Midbrain (tissue), 1 donor: Measurements from ENCODE around the gene PPP3CB.

ENCODE experiments used
- DNase-seq: peaks from one replicate; lab custom pipeline; 2025; lab: John Stamatoyannopoulos, UW

Gene PPP3CB

DNA sequence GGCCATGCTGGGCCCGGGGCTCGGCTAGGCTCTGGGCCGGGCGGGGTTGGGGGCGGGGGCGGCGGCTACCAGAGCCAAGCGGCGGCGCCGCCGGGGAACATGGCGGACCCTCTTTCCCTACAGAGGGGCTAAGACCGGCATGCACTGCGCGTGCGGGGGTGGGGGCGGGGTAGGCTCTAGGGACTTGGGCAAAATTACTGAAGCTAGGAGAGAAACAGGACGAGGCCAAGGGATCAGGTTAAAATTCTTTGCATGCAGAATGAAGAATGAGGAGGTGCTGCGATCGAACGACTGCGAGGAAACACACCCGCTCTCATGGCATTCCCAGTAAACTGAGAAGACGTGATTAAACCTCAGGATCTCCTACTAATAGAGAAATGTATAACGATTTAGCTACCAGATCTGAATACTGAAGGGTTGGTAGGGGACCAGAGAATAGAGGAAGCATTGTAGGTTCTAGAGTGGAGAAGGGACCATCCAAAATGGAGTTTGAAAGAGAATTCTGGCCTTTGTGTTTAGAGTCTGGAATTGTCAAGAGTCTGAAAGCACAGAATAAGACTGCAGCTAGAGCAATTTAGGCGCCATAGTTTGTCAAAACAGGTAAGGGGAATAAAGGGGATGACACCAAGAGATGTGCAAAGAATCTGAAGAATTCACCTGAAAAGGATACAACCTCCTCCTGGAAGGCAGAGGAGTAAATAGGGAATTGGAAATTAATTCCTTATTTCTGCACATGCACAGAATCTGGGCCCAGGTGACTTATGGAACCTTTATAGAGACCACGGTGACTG lies at the start of gene PPP3CB:
Gene PPP3CB, minus strand, starts transcription at position 141 of the 791 bp plus-strand sequence. Its CDS starts 135 bp downstream, at position 6.
- peak; percentile 92 for DNase-seq

DNA sequence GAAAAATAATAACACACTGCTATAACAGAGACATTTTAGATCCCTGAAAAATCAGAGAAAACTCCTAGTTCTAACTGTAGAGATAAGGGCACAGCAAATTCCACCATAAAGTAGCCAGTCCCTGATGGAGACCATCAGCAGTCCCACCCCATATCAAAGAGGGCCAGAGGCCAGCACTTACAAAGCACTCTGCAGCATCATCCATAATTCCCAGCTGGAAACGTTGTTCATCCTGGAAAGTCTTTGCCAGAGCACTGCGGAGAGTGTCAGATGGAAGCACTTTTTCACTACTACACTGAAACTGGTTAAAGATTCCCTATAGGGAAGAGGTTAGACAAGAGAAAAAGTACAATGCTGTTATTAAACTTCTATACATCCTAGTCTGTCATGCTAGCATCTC lies 49.5 kb upstream of the PPP3CB start:
- no peak for DNase-seq

GRCh38 chr10:73537709-73538108 lies 41.9 kb upstream of the PPP3CB start:
- no peak for DNase-seq

DNA sequence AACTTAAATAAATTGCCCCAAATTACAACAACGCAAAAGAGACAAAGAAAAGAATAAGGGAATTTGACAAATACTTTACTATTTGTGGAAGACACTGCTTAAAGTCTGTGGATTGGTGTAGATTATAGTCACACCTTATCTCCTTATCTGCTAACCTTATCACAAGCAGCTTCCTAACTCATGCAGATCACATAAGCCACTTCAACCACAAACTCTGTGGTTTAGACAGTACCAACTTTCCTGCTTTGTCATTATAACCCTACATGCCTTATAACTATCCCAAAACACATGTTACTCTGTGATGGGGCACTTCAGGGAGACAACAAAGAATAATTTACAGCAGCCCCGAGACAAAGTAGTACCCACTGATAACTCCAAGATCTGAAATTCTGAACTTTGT lies 41.5 kb upstream of the PPP3CB start:
- no peak for DNase-seq

DNA sequence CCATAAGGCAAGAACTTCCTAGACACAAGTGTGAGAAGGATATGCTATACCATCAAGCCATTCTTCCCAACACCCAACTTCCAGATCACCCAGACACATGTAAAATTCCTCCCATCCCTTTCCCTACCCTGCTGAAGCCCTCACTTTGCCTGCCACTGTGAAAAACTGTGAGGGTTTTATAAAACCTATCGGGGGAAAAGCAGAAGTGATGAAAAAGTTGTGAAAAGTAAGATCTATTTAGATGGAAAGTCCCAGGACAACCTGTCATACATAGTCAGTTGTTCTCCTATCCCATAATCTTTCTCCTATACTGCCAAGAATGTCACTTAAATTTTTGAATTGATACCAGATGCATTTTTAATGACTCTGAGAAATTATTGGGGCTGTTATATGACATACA lies 39.0 kb upstream of the PPP3CB start:
- no peak for DNase-seq

- DNase-seq = peak; percentile 82
Observed at GRCh38 chr10:73529089-73529832, 33.4 kb upstream of the PPP3CB start.

DNA sequence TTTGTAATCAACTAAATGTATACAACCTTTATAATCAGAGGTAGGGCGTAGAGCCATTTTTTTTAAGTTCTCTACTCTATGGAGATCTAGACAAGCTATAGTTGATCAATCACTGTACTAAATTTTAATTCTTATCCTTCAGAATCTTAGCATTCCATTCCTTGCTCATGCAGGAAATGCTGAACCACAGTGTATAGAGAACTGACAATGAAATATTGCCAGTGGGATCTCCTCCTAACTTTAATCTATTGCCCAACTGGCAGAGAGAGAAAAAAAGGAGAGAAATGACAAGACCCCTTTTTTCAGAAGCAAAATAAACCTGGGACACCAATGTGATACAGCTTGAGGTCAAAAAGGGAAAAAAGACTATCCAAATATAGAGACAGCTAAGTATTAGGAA lies 26.4 kb upstream of the PPP3CB start:
- DNase-seq = no peak

DNA sequence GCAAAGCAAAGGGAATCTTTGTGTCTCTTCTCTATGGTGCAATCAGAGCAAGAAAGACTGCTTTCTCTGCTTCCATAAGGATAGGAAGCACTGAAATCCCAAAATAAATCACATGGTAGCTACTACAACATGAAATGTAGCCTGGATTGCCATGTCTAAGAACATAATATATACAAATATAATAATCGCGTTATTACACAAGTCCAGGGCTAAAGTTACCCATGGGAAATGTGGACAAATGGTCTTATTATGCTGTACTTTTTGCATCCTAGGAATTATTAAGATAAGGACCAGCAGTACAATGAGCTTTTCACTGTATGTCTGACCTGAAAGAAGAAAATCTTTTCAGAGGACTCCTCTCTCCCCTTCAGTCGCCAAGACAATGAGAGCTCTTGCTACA lies 23.5 kb upstream of the PPP3CB start:
- no peak for DNase-seq

GRCh38 chr10:73517166-73517888 lies 21.5 kb upstream of the PPP3CB start:
- no peak for DNase-seq

DNA sequence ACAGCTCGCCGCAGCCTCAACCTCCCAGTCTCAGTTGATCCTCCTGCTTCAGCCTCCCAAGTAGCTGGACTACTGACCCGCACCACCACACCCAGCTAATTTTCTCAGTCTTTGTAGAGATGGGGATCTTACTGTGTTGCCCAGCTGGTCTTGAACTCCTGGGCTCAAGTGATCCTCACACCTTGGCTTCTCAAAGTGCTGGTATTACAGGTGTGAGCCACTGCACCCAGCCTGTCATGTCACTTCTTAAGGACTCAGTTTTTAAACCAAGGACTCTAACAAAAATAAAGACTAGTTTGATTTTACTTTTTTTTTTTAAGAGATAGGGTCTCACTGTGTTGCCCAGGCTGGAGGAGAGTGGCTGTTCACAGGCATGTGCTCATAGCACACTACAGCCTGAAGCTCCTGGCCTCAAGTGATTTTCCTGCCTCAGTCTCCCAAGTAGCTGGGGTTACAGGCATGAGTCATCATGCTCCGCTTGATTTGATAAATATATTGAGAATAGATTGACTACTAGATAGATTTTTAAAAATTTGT lies 16.5 kb upstream of the PPP3CB start:
- DNase-seq = no peak

GRCh38 chr10:73509695-73510094 lies 13.9 kb upstream of the PPP3CB start:
- DNase-seq = no peak

DNA sequence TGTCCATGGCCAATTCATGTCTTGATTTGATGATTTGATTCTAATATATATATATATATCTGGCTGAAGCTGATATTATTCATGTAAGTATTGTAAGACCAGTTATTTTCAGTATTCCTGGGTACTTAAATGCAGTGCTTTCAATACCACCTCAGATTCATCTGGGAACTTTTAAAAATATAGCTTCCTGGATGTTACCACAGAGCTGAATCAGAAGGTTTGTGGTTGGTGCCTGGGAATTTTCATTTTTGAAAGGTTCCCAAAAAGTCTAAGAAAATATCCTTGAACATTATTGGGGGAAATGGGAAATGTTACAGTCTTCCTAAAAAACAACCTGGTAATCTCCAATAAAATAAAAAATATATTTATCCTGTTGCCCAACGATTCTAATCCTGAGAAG lies 10.7 kb upstream of the PPP3CB start:
- DNase-seq = no peak

GRCh38 chr10:73506074-73506473 lies 10.2 kb upstream of the PPP3CB start:
- DNase-seq = no peak

GRCh38 chr10:73503037-73503436 lies 7.2 kb upstream of the PPP3CB start:
- DNase-seq = no peak

DNA sequence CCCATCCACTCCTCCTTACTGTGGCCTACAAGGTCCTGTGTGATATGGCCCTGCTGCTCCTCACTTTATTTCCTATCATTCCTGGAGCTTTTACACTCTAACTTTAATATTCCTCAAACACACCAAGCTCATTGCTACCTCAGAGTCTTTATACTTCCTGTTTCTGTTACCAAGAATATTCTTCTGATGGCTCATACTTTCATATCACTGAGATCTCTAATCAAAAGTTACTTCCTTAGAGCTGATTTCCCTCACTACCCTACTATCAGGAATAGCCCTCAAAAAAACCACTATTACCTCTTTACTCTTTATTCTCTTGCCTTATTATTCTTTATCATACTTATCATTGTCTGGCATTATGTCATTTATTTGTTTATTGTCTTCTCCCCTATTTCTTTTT lies 5.8 kb upstream of the PPP3CB start:
- DNase-seq = no peak

DNA sequence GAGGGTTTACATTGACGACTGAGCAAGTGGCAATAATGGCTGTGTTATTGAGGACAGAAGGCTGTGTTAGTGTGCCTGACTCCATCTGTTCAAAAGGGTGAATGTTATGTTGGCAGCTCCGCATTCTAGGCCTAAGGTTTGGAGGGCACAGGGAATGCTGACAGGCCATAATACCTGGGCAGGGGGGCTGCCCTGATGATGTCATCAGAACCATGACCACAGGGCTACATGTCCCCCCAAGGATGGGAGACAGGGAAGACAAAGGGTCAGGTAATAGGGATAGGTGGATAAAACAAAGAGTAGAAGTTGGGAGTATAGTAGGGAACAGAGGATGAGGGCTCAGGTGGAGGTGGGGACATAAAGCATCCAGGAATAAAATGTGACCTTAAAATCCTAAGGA lies 1.8 kb upstream of the PPP3CB start:
- DNase-seq = no peak

- DNase-seq = peak; percentile 77
Observed at GRCh38 chr10:73495226-73495883, 469 bp downstream of the PPP3CB start.

DNA sequence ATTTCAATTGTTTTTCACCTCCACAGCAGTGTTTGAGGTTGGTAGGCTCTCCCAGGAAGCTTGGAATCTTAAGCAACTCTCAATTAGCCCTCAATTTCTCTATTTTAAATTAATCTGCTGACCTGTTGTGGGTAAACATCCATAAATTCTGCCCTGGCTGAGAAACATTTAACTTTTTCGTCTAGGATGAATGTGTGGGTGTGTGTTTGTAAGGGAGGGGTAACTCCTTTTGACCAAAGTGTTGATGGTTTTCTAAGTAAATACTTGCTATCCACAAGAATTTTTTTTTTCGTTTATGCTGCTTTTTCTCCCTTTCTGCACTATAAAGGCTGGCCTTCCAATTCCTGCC lies 973 bp downstream of the PPP3CB start:
- DNase-seq = no peak

GRCh38 chr10:73494213-73494612 lies 1.6 kb downstream of the PPP3CB start:
- no peak for DNase-seq

- DNase-seq = no peak
Observed at GRCh38 chr10:73493781-73494180, 2.0 kb downstream of the PPP3CB start.

- no peak for DNase-seq
Observed at GRCh38 chr10:73486601-73487000, 9.2 kb downstream of the PPP3CB start.

DNA sequence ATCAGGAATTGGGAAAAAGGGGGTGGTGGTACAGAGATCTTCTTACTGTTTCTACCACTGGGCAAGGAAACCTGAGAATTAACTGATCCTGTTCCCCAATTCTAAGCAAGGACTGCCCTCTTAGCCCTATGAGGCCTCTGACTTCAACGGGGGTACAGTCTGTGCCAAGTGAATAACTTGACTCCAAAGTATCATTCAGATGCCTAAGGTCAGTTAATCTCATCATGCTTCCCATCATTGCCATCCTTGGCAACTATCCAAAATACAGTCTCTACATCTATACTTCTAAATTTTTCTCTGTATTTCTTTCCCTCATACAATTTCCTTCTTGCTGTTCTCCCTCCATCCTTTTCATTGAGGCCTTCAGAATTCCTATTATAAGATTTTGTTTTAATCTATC lies 10.5 kb downstream of the PPP3CB start:
- DNase-seq = no peak
